HG02970 (cell line): ENCODE data around the gene SIAH1.
A peak's percentile ranks its signal among the peaks of the same experiment; 100 is the strongest.
"Not testable (repeated sequence)": the region's sequence is repeated elsewhere in the genome, so short reads cannot be mapped to it uniquely, and the experiment has no call there.

Experiments
- ATAC-seq: cut with Tn5 transposase; IDR thresholded peaks from one replicate; pipeline ENCODE4 v1.9.1; 2021; ENCODE audit warnings: mild to moderate bottlenecking, moderate library complexity, moderate number of reproducible peaks; ENCODE audit not compliant: unreplicated experiment, low FRiP score

SIAH1 gene, protein sequence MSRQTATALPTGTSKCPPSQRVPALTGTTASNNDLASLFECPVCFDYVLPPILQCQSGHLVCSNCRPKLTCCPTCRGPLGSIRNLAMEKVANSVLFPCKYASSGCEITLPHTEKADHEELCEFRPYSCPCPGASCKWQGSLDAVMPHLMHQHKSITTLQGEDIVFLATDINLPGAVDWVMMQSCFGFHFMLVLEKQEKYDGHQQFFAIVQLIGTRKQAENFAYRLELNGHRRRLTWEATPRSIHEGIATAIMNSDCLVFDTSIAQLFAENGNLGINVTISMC

GRCh38 chr16:48385253-48386150, at the start of gene SIAH1:
TSS of gene SIAH1 (minus strand) at chr16:48385413. CDS start at chr16:48362428, 22,985 bp downstream.
- peak; percentile 71 for ATAC-seq

GRCh38 chr16:48434653-48435317, 49.6 kb upstream of the SIAH1 start:
- ATAC-seq: no peak

DNA sequence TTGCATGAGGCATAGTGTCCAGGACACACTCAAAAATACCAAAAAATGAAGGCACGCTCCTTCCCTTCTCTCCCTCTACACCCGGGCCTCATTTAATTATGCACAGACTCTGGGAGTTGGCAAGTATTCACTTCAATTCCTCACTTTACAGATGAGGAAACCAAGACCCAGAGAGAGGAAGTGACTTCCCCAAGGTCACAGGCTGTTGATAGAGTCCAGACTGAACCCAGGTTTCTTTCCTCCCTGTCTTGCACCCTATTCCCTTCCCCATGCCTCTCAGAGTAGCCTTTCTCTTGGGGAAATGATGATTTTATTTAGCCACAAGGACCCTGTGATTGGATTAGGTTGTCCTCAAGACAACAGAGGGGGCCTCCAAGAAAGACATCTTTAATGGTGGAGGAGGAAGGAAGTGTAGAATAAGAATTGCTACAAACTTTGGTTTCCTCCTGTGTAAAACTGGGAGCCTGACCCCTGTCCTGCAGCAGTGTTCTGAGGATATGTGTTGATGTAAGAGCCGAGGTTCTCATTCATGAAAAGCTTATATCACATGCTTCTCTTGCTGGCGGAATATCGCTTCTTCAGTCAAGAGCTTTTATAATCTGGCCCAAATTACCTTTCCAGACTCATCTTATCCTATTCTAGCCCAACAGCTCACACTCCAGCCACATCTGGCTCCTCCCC, 48.8 kb upstream of the SIAH1 start:
- ATAC-seq: no peak

DNA sequence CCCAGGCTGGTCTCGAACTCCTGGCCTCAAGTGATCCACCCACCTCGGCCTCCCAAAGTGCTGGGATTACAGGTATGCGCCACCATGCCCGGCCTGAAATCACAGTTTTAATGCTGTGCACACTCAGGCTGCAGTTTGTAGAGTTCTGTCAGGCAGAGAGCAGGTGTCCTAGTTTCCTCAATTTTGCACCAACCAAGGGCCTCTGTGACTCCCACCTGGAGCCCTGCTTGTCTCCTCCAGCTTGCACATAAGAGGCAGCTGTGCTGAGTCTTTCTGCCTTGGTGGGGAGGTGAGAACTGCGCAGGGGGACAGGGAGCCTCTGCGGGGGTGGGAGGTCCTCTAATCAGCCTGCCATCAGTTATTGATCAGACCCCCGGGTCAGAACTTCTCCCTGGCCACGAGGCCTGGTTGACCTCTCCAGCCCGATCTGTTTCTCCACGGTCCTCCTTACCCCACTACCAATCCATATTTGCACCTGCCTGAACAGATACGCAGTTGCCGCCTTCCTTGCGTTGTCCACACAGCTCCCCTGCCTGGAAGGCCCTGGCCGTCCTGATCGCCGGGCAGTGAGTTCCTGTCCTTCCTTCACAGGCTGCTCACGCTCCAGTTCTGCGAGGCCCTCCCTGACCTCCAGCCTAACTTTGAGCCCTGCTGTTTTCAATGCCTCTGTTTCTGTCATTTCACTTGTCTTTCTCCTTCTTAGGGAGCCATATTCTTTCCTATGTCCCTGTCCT, 48.1 kb upstream of the SIAH1 start:
- ATAC-seq: no peak

- ATAC-seq: no peak
Observed at GRCh38 chr16:48432136-48432535, 46.9 kb upstream of the SIAH1 start.

DNA sequence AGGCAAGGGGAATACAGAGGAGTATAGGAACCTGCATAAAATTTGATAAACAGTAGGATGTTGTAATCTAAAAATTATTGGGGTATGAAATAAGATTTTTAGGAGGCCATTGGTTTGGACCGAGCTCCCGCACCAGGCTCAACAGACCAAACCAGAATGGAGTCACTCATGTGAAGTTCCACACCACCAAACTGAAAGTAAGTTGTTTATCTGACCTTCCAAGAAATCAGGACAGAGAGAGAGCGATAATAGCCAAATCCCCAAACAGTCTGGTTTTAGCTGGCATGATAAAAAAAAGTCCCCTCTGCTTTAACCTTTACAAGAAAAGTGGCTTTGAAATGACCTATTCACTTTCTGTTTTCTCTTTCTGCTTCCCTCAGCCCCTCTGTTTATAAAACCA, 45.7 kb upstream of the SIAH1 start:
- ATAC-seq: no peak

DNA sequence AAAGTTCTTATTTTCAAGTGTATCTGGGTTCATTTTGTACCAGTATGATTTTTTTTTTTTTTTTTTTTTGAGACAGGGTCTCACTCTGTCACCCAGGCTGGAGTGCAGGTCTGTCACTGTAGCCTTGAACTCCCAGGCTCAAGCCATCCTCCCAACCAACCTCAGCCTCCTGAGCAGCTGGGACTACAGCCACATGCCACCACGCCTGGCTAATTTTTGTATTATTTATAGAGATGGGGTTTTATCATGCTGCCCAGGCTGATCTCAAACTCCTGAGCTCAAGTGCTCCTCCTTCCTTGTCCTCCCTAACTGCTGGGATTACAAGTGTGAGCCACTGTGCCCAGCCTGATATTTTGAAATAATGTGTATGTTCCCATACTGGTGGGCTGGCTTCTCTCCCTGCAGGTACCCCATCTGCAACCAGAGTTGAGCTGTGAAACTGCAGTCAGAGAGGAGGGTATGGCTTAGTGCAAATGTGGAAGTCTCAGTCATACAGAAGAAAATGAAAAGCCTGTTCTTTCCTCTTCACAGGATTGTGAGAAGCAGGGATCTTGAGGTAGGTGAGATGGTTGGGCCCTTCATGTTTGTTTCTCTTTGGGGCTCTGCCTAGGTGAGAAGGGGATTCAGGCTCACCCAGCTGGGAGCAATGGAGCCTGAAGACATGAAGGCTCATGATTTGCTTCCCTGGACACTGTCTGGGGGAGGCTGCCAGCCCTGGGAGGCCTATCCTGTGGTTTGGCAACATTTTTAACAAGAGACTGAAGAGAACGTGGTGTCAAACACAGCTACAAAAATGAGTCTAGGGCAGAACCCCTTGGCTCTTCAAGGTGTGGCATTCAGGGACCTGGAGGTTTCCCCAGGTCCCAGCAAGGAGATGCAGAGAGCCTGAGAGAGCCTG, 41.3 kb upstream of the SIAH1 start:
- no peak for ATAC-seq

- no peak for ATAC-seq
Observed at GRCh38 chr16:48422537-48422936, 37.3 kb upstream of the SIAH1 start.

DNA sequence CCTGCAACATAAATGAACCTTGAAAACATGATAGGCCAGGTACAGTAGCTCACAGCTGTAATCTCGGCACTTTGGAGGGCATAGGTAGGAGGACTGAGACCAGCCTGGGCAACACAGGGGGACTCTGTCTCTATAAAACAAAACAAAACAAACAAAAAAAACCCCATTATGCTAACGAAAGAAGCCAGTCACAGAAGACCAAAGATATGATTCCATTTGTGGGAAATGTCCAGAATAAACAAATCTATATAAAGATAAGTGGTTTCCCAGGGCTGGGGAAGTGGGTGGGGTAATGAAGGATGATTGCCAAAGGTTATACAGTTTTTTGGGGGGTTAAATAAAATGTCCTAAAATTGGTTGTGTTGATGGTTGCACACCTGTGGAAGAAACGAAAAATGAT, 36.5 kb upstream of the SIAH1 start:
- no peak for ATAC-seq

DNA sequence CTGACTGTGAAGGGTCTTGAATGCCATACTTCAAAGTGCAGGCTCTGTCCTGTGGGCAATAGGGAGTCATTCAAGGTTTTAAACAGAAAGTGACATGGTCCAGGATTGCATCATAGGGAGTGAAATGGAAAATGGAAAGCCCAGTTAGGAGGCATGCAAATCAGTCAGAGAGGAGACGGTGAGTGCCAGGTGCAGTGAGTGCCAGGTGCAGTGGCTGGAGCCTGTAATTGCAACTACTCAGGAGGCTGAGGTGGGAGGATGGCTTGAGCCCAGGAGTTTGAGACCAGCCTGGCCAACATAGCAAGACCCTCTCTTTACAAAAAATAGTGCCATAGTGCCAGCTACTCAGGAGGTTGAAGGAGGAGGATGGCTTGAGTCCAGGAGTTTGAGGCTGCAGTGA, 35.2 kb upstream of the SIAH1 start:
- no peak for ATAC-seq

DNA sequence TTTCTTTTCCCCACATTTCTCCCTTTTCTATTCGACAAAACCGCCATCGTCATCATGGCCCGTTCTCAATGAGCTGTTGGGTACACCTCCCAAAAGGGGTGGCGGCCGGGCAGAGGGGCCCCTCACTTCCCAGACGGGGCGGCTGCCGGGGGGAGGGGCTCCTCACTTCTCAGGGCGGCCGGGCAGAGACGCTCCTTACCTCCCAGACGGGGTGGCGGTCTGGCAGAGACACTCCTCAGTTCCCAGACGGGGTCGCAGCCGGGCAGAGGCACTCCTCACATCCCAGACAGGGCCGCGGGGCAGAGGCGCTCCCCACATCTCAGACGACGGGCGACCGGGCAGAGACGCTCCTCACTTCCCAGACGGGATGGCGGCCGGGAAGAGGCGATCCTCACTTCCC, 31.4 kb upstream of the SIAH1 start:
- ATAC-seq: not testable (repeated sequence)

DNA sequence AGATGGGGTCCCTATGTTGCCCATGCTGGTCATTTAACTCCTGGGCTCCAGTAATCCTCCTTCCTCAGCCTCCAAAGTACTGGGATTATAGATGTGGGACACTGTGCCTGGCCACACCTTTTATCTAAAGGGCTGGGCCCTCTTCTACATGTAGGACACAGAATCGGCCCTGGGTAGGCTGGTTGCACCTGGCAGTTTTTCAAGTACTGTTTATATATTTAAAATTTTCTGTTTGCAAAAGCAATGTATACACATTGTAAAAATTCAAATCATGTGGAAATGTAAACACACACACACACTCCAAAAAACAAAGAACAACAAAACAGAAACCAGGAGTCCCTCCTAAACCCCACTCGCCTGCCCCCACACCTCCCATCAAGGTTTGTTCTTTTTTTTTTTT, 28.1 kb upstream of the SIAH1 start:
- no peak for ATAC-seq

DNA sequence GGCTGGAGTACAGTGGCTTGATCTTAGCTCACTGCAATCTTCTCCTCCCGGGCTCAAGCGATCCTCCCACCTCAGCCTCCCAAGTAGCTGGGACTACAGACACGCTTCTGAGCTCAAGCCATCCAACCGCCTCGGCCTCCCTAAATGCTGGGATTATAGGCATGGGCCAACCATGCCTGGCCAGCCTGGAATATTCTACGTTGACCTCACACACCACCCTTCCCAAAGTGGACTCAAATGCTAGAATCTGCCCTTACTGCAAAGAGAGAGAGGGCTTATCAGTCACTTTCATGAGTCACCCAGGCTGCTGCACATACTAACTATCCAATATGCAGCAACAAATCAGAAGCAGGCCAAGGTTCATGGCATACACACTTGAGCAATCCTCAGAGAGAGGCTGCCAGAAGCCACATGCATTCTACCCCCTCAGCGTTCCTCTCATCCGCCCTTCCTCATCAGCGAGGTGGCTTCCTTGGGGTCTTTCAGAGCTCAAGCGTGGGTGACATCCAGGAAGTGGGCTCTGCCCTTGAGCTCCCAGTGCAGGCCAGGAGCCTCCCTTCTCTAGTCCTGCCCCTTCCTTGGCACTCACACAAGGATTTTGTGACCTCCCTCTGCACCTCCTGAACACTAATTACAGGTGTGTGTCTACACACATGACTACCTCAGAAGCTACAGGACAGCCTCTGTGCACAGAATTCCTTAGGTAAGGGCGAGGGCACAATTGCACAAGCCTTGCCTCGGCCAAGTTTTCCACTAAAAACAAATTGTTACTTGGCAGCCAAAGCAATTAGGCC, 24.8 kb upstream of the SIAH1 start:
- ATAC-seq: no peak

DNA sequence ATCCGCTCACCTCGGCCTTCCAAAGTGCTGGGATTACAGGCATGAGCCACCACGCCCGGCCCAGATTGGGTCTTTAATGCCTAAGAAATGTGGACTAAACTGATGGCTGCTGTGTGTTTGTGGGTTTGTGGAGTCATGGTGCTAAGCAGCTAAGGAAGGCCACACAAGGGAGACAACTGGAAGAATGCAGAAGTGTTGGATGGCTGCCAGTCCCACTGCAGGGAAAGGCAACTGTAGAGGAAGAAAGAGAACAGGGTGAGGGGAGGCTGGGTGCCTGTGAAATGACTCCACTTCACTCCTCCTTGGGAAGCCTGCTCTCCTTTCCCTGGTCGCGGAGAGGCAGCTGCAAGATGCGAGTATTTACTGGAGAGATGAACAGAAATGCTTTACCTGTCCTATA, 23.5 kb upstream of the SIAH1 start:
- no peak for ATAC-seq

- no peak for ATAC-seq
Observed at GRCh38 chr16:48405907-48406306, 20.7 kb upstream of the SIAH1 start.

DNA sequence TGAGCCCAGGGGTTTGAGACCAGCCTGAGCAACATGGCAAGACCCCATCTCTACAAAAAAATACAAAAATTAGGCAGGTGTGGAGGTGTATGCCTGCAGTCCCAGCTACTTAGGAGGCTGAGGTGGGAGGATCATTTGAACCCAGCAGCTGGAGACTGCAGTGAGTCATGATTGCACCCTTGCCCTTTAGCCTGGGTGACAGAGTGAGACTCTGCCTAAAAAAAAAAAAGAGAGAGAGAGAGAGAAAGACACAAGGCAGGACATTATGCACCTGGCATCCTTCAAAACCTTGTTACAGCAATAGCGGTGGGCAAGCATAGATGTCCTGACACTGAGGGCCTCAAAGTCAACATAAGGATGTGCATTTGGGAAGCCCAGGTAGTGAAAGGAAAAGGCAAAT, 19.9 kb upstream of the SIAH1 start:
- no peak for ATAC-seq

GRCh38 chr16:48402547-48402946, 17.3 kb upstream of the SIAH1 start:
- not testable (repeated sequence) for ATAC-seq

- no peak for ATAC-seq
Observed at GRCh38 chr16:48395375-48395774, 10.2 kb upstream of the SIAH1 start.
